Esophagus squamous epithelium (tissue), 5 donors: ENCODE measurements around the gene ABAT. TPM values are rescaled to one million over a fixed set of nuclear protein-coding genes. Genes with fewer than 3 reads are reported as not detected.

Experiments
- DNase-seq: peaks from one replicate; lab custom pipeline; 2025; lab: John Stamatoyannopoulos, UW
- H3K27ac ChIP-seq, 4 donors: fragments of 200-600 bp; sonication (generic); one replicate each; pipeline ENCODE4 v1.5.1; 2016 to 2019; ENCODE audit warnings: mild to moderate bottlenecking in 1 of 4
- H3K27me3 ChIP-seq, 4 donors: fragments of 200-600 bp; sonication (generic); 1 replicate in 3 of 4; 2 replicates in 1 of 4; pipeline versions ENCODE4 v1.5.1 to v1.6.0; 2017 to 2021; ENCODE audit warnings: antibody characterized with exemption in 1 of 4
- H3K36me3 ChIP-seq, 3 donors: fragments of 200-600 bp; sonication (generic); one replicate each; pipeline ENCODE4 v1.5.1; 2016 to 2019
- H3K4me1 ChIP-seq, 3 donors: fragments of 200-600 bp; sonication (generic); one replicate each; pipeline ENCODE4 v1.5.1; 2017 to 2019
- H3K4me3 ChIP-seq, 4 donors: fragments of 200-600 bp; sonication (generic); 1 replicate in 3 of 4; 2 replicates in 1 of 4; pipeline ENCODE4 v1.5.1; 2016 to 2019; ENCODE audit warnings: mild to moderate bottlenecking in 2 of 4, moderate library complexity in 1 of 4
- H3K9me3 ChIP-seq, 3 donors: fragments of 200-600 bp; sonication (generic); one replicate each; pipeline ENCODE4 v1.5.1; 2016 to 2019
- POLR2A ChIP-seq, 4 donors: fragments of 450-650 bp; IDR thresholded peaks; one replicate each; pipeline ENCODE4 v1.6.1; 2017; ENCODE audit warnings: antibody characterized with exemption in 4 of 4, mild to moderate bottlenecking in 4 of 4, moderate library complexity in 3 of 4
- WGBS, 2 donors: methylation state at CpG; one replicate each; pipeline ENCODE4 v1.1.5; 2018; 5-methylcytosine and 5-hydroxymethylcytosine counted together
- intact Hi-C: fragments of 100-400 bp; cut with DNase I; formaldehyde crosslinking; loops from one replicate; pipeline ENCODE4 v1.15.0; 2022
- small RNA-seq, 4 donors: library from RNA; depleted of rRNA; stranded (forward); fragments of <200 nt; gene quantifications; one replicate each; pipeline ENCODE3, GENCODE V24; 2016
- total RNA-seq, 4 donors: library from RNA; depleted of rRNA; stranded (reverse); fragments of >200 nt; gene quantifications; one replicate each; pipeline ENCODE4 v1.1.0, GENCODE V29; 2016
- TF ChIP-seq, protein P1 (sequence below), 6 experiments: fragments of 450-650 bp in 4 of 6; fragments of 200-600 bp in 2 of 6; sonication (generic) in 2 of 6; IDR thresholded peaks; one replicate each; pipeline ENCODE4 v1.5.1; 2016 to 2019; ENCODE audit warnings: antibody characterized with exemption in 6 of 6, mild to moderate bottlenecking in 4 of 6, moderate library complexity in 4 of 6
- donor health status: DM: yes; HTN: yes; CAD: no.

The ABAT gene
- total RNA-seq, 4 donors from 2014 or later: 2.9 to 14.5 (median 9.1) TPM

DNA sequence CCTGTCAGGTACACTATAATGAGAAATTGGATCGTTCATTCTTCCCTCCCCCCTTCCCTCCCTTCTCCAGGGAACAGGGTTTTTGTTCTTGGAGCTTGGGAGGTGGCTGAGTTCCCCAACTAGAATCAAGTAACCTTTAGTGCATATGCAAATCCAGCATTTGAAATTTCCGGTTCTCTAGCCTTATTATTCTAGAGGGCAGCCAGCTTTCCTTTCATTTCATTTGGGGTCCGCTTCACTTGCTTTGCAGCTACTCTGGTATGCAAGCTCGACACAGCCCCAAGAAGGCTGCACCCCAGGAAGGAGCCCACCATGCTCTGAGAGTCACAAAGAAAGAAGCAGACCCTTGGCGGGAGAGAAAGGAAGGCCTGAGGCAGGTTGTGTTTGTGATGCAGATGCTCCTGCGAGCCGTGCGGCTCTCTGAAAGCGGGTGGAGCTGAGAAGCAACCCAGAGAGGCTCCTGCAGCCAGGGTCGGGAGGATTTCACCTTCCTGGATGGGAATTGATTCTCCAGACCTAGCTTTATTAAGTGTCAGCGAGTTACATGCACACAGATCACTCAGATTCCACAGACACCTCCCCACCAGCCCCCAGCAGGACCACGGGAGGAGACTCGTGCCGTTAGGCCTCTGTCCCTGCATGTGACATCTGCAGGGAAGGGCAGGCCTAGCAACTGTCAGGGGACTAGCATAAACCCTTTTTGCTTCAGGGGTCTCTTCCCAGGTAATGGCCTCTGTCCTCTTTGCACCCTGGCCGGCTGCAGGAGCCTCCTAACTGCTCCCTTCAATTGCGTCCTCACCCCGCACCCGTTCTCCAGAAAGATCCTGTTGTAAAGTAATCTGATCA, 157.7 kb downstream of the ABAT start:
- H3K4me1 ChIP-seq: peaks cover 0 to 23% (median 4%) of the 10 kb centered on the region in 3 donors
- no peak for DNase-seq

DNA sequence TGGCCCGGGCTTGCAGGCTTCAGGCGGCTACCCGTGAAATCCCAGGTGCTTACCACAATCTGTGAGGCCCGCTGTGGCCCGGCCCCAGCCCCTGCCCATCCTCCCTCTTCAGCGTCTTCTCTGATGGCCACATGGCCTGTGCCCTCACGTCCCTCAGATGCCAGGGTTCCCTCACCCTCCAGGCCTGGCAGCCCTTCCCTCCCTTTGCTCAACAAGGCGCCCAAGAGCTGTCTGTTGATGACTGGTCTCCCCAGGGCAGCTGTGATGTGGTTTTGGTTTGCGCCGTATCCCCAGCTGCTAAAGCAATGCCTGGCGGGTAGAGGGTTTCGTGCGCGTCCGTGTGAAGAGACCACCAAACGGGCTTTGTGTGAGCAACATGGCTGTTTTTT, 158.3 kb downstream of the ABAT start:
- intact Hi-C loops: no loop called here
- Histone ChIP-seq H3K36me3 (peaks cover 7 to 44% (median 7%) of the 10 kb centered on the region in 3 donors), H3K9me3 (no peaks in the 10 kb centered on the region), H3K27me3 (no peaks in the 10 kb centered on the region), H3K4me1 (peaks cover 0 to 23% (median 4%) of the 10 kb centered on the region in 3 donors), H3K4me3 (no peak overlapping the region), H3K27ac (no peak overlapping the region)
- WGBS, 2 donors: 79 to 86% methylated on average over 7 to 16 of the region's 16 CpGs
- TF ChIP-seq POLR2A (IDR thresholded peaks at IDR 0.05): no peak
- TF ChIP-seq, protein P1, sequence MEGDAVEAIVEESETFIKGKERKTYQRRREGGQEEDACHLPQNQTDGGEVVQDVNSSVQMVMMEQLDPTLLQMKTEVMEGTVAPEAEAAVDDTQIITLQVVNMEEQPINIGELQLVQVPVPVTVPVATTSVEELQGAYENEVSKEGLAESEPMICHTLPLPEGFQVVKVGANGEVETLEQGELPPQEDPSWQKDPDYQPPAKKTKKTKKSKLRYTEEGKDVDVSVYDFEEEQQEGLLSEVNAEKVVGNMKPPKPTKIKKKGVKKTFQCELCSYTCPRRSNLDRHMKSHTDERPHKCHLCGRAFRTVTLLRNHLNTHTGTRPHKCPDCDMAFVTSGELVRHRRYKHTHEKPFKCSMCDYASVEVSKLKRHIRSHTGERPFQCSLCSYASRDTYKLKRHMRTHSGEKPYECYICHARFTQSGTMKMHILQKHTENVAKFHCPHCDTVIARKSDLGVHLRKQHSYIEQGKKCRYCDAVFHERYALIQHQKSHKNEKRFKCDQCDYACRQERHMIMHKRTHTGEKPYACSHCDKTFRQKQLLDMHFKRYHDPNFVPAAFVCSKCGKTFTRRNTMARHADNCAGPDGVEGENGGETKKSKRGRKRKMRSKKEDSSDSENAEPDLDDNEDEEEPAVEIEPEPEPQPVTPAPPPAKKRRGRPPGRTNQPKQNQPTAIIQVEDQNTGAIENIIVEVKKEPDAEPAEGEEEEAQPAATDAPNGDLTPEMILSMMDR (IDR thresholded peaks at IDR 0.05): no peak
- no peak for DNase-seq

More for the DNA sequence above, 157.7 kb downstream of the ABAT start:
- 82 to 85% methylated on average over 14 to 18 of the region's 18 CpGs for WGBS, 2 donors
- TF ChIP-seq POLR2A (IDR thresholded peaks at IDR 0.05): no peak
- TF ChIP-seq, protein P1 (IDR thresholded peaks at IDR 0.05): no peak
- peaks cover 7 to 44% (median 7%) of the 10 kb centered on the region in 3 donors for H3K36me3 ChIP-seq
- no peaks in the 10 kb centered on the region for H3K27me3 ChIP-seq
- intact Hi-C loops: no loop called here
- no peaks in the 10 kb centered on the region for H3K9me3 ChIP-seq
- no peak overlapping the region for H3K27ac ChIP-seq
- H3K4me3 ChIP-seq: no peak overlapping the region

Small RNAs within 50 kb of the gene (small RNA-seq; reads per million reads assigned to genes)
- gene AC007224.1 (0 reads per million in 4 donors), gene RN7SL743P (0 reads per million in 4 donors), gene RNU7-63P (0 reads per million in 4 donors)

Other genes with a start within 250 kb of the ABAT start
- not detected for gene TMEM114, start 84.1 kb upstream of the ABAT start, total RNA-seq
- gene METTL22, start 52.9 kb upstream of the ABAT start, total RNA-seq: 10 to 100 TPM in 3 of 4 donors, 1 to 10 TPM in 1; 4.9 to 28.4 (median 13.0) TPM
- gene TMEM186, start 123.0 kb downstream of the ABAT start, total RNA-seq: 1 to 10 TPM; 3.6 to 9.7 (median 8.6) TPM
- gene PMM2, start 123.2 kb downstream of the ABAT start, total RNA-seq: 10 to 100 TPM; 36.3 to 54.3 (median 41.4) TPM
- 100 to 1,000 TPM in 3 of 4 donors, 10 to 100 TPM in 1; 84.5 to 244 (median 159) TPM for gene CARHSP1, start 194.4 kb downstream of the ABAT start, total RNA-seq
- gene LITAFD, start 207.7 kb downstream of the ABAT start, total RNA-seq: not detected